GM19395 (cell line): ENCODE data around the gene PPP1R14D.

Source experiments
- ATAC-seq: cut with Tn5 transposase; IDR thresholded peaks from one replicate; pipeline ENCODE4 v1.9.1; 2021; ENCODE audit warnings: mild to moderate bottlenecking, moderate library complexity; ENCODE audit not compliant: unreplicated experiment

The PPP1R14D gene

GRCh38 chr15:40787991-40788390 is 40.5 kb downstream of the PPP1R14D start:
- ATAC-seq: no peak

- no peak for ATAC-seq
Measured at GRCh38 chr15:40787344-40787841, 41.1 kb downstream of the PPP1R14D start.

DNA sequence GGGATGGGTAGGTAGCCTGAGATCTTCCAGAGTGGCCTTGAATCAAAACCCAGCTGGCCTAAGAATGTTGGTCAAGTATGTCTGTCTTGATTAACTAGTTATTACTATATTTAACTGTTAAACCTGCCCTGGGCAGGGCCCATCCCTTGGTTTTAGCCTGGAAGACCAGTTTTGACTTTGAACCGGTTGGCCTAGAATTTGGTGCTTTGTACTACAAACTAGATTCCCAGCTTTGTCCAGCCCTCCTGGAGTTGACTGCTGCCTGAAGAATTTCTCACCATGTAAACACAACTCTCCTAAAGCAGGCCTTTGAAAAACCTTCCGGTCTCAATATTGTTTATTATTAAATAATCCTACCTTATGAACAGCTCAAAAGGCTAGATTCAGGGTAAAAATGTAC is 42.7 kb downstream of the PPP1R14D start:
- ATAC-seq: no peak

DNA sequence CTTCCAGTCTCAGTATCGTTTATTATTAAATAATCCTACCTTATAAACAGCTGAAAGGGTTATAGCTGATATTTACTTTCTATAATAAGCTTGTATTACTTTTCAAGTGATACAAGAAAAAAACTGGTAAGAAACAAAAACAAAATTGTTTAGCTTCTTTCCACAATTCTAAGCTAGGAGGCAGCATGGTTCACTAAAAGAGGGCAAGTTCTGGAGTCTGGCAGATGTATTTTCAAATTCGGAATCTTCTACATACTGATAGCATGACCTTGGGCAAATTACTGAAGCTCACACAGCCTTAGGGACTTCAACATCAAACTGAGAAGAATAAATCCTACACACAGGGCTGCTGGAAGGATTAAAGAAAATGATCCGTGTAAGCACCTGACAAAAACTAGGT is 43.3 kb downstream of the PPP1R14D start:
- ATAC-seq: no peak

- ATAC-seq: no peak
Measured at GRCh38 chr15:40782609-40783227, 45.8 kb downstream of the PPP1R14D start.

- ATAC-seq: no peak
Measured at GRCh38 chr15:40776537-40777141, 51.9 kb downstream of the PPP1R14D start.

GRCh38 chr15:40775740-40776536 is 52.6 kb downstream of the PPP1R14D start:
- ATAC-seq: no peak

DNA sequence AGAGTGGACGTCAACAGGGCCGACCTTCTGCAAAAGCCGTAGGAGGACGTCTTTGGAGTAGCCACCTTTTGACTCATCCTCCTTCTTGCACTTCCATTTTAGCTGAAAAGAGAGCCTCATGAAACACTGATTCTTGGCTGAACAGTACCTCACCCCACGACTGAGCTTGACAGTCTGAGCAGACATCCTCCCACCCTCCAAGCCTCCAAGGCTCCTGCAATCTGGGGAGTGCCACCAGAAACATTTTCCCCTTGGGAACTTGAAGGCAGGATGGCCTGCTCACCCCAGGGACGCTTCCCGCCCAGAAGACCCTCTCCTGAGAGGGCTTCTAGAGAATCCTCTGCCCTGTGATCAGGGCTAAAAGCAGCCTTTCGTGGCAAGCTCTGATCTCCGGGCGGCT is 53.5 kb downstream of the PPP1R14D start:
- no peak for ATAC-seq

DNA sequence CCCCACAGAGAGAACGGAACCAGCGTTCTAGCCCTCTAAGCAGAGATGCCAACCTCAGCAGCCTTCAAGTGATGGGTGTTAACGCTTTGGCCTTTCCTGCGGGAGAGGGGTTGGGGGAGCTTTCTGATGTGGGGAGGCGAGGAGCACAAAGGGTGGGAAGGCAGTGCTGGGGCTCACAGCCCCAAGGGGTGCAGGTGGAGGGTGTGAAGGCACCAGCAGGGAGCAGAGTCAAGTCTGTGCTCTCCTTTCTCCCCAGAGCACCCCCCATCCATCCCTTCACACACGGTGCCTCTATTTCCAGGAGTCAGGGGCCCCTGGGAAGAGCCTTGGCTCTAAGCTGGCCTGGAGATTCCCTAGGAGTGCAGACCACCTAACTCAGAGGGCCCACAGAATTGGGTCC is 54.6 kb downstream of the PPP1R14D start:
- ATAC-seq: no peak

GRCh38 chr15:40773496-40773895 is 55.0 kb downstream of the PPP1R14D start:
- no peak for ATAC-seq

DNA sequence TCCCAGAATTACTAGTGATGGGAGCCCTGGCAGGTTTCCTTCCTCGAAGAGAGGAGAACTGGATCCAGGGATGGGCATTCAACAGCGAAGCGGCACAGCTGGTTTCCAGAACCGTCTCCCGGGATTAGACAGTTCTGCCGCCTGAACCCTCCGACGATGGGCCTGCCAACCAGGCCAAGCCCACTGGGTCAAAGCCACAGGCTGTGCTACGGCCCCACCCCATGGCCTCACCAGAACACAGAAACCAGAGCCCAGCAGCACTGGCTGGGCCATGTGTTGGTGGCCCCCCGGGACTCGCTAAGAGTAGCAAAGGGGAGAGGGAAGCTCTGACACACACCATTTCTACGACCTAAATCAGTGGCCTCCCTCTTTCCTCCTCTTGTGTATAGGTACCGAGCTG is 56.5 kb downstream of the PPP1R14D start:
- no peak for ATAC-seq

GRCh38 chr15:40771242-40771641 is 57.3 kb downstream of the PPP1R14D start:
- no peak for ATAC-seq

GRCh38 chr15:40770147-40770721 is 58.3 kb downstream of the PPP1R14D start:
- ATAC-seq: no peak

DNA sequence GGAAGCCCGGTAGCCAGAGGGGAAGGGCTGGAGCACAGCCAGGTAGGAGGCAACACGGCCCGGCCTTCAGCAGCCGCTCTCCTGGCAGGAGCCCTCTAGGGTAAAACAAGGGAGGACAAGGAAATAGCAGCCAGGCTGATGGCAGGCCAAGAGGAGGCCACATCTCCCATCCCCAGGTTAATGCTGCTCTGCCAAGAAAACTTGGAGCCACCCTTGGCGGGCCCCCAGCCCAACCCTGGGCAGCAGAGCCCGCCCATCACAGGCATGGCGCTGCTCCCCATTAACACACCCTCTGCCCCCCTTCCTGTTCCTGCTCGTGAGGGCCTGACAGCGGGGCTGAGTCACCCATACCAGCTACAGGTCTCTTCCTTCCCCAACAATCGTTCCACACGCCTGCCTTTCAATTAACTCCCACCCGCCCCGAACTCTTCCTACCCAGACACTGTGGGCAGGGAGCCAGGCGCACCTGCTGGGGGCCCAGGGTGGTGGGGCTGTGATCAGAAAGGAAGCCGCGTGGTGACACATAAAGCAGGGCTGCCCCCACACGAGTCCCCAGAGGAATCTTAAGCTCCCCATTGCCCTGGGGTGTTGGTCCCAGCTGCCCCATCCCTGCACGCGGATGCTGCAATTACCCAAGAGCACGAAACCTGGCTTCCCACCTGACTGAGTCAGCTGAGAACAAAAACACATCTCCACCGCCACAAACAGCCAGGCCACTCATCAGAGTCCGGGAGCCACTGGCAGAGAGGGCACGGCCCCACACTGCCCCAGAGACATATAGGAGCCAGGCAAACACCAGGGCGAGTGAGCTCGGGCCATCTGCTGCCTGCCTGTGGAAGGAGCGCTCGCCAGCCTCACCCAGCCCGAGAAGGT is 59.0 kb downstream of the PPP1R14D start, which contains the start of gene C15orf62:
C15orf62 (plus strand) TSS at position 707 of the 873 bp plus-strand sequence. CDS start 516 bp downstream, outside the sequence.
- peak; percentile 43 for ATAC-seq

DNA sequence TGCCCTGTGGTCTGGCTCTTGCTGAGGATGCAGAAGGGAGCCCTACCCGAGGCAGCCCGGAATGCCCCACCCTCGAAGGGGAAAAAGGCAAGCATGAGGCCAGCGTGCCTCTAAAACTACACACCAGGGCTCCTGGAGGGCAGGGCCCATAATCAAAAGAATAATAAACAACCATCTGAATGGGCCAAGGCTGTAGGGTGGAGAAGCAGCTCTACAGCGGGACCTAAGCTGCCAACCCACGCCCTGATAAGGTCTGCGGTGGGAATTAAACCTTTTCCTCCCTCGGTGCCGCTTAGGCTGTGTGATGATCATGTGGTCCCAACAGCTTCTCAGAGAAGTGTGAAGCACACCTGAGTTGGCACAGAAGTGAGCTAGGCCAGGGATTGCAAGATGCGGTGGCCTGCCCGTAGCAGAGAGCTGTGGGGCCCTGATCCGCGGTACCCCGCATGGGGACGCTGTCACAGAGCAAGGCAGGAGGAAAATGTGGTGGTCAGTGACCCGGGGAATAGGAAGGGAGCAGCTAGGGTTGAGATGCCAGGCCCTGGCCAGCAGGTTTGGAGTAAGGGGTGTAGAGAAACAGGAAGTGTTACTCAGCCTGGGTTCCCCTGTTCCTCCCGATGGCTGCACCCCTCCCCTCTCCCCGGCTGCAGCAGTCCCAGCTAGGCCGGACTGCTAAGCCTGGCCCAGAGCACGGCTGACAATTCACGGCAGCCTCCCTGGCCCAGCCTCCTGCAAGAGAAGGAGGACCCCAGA is 59.8 kb downstream of the PPP1R14D start:
- ATAC-seq: peak; percentile 2

DNA sequence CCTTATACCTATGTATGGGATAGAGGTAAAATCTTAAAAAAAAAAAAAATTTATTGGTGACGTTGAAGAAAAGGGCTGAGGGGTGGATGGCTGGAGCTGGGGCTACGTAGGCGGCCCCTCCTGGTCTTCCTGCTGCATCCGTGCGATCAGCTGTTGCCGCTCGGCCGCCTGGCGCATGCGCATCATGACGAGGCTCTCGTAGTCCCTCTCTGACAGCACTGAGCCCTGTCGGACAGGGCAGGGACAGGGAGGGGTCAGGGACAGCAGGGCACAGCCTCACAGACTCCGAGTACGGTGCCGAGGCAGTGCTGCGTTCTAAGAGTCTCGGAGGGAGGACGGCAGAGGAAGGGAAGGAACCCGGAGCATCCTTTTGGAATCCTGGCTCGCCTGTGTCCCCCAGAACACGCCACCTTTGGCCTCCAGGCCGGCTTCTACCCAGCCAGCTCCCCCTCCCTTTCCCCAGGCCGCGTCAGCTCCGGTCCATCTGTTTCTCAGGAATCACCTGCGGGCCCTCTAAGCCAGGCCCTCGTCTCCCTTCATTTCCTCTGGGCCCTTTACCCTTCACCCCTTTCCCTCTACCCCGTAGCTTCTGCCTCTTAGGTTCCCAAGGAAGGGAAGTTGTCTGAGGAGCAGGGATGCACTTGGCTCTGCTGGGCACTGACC is 60.5 kb downstream of the PPP1R14D start:
- ATAC-seq: no peak

- no peak for ATAC-seq
Measured at GRCh38 chr15:40766906-40767837, 61.3 kb downstream of the PPP1R14D start.

DNA sequence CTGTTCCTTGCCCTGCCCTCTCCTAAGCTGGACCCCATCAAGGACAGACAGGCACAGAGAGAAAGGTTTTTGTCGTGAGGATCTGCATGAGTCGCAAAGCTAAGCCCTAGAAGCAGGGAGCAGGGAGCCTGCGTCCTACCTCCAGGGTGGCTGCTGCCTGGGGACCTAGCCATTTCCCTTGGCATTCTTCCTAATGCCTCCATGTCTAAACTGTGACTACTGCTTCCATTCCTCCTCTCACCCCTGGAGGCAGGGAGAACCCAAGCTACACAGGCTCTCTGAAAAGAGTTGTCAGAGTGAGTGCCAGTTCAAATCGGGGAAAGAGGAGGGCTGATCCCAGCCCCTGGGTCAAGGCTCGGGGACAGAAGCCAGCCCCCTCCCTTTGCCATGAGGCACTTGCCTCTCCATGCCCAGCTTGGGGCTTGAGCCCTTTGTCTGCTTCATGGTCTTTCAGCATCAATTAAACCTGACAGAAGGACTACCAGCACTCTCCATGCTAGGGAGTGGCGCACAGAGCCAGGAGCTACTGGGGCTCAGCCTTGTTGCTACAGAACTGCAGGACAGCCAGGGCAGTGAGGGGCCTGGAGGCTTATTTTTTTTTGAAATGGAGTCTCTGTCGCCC is 62.2 kb downstream of the PPP1R14D start:
- ATAC-seq: no peak
